AG09319 (cell line): Measurements from ENCODE around the gene ANKRD11.
"Not testable (repeated sequence)": the region's sequence is repeated elsewhere in the genome, so short reads cannot be mapped to it uniquely, and the experiment has no call there.

Experiments
- DNase-seq: peaks from one replicate; pipeline ENCODE4 v3.0.0-alpha.2; 2010; ENCODE audit warnings: low read depth; ENCODE audit errors: extremely low read depth
- TF ChIP-seq, protein P1 (sequence below): IDR thresholded peaks from 2 replicates; pipeline ENCODE4 v1.5.1; 2011; ENCODE audit warnings: low read depth, mild to moderate bottlenecking, inconsistent platforms, low read length, moderate library complexity

Gene ANKRD11

GRCh38 chr16:89309438-89310122, 180.8 kb downstream of the ANKRD11 start:
- DNase-seq, result no peak
- TF ChIP-seq, protein P1, sequence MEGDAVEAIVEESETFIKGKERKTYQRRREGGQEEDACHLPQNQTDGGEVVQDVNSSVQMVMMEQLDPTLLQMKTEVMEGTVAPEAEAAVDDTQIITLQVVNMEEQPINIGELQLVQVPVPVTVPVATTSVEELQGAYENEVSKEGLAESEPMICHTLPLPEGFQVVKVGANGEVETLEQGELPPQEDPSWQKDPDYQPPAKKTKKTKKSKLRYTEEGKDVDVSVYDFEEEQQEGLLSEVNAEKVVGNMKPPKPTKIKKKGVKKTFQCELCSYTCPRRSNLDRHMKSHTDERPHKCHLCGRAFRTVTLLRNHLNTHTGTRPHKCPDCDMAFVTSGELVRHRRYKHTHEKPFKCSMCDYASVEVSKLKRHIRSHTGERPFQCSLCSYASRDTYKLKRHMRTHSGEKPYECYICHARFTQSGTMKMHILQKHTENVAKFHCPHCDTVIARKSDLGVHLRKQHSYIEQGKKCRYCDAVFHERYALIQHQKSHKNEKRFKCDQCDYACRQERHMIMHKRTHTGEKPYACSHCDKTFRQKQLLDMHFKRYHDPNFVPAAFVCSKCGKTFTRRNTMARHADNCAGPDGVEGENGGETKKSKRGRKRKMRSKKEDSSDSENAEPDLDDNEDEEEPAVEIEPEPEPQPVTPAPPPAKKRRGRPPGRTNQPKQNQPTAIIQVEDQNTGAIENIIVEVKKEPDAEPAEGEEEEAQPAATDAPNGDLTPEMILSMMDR, result no peak

DNA sequence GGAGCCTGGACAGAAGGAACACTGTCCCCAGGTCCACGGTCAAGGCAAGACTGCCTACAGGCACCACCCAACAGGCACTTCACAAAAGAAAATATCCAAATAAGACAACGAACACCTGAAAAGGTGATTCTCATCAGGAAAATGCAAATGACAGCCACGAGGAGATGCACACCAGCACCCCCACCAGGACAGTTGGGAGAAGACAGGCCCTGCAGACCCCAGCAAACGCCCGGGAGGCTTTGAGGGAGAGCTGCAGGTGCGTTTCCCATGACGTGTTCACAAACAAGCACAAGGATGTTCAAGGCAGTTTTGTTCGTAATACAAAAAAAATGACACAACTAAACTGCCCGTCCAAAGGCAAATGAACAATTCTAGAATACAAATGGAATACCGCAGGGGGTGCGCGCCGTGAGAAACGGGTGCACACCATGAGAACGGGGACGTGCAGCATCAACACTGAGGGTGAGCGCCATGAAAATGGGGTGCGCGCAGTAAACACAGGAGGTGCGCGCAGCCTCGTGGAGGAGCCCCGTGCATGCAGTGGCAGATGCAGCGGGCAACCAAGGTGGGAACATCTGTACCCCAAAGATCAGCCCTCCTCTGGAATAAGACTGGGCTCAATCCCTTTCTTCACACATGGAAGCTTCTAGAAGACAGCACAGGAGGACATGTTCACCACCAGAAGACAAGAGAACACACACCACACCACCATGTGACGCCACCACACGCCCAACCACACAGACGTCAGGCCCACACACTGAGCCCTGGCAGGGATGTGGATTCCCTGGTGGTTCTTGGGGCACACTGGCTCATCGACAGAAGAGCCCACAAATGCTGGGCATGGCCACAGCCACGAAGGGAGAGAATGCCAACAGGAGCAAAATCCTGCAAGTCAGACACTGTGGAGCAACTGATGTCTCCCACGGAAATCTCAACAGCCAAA, 181.7 kb downstream of the ANKRD11 start:
- no peak for DNase-seq
- TF ChIP-seq, protein P1, result peak; percentile 38

- TF ChIP-seq, protein P1, result no peak
- no peak for DNase-seq
Measured at GRCh38 chr16:89307421-89307805, 182.9 kb downstream of the ANKRD11 start.

GRCh38 chr16:89306457-89307420, 183.6 kb downstream of the ANKRD11 start:
- not testable (repeated sequence) for DNase-seq

DNA sequence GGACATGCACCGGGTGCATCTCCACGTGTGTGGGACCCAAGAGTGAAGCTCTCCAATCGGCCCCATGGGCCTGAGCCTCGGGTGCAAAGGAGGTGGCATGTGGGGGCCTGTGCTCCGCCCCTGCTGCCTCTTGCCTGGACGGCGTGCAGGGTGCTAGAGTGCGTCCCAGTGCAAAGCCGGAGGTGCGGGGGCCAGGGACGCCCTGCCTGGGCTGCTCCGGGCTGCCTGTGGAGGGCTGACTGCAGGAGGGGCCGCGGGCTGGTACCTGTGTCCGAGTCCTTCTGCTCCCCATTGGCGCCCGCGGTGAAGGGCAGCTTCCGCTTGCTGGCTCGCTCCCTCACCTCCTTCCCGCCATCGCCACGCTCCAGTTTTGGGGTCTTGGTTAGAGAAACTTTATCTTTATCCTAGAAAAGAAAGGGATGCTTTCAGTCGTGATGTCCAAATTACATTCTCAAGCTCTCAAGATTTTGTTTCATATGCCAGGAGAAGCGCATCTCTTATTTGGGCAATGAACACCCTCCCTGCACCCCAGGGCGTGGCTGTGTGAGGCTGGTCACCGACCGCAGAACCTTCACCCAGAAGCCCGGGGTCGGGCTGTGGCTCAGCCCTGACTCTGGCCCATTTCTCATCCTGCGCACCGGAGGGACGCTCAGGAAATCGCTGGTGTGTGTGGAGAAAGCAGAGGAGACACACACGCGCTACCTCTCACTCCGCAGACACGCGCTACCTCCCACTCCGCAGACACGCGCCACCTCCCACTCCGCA, 185.2 kb downstream of the ANKRD11 start:
- TF ChIP-seq, protein P1, result no peak
- no peak for DNase-seq

GRCh38 chr16:89304181-89304851, 186.0 kb downstream of the ANKRD11 start:
- DNase-seq, result no peak
- TF ChIP-seq, protein P1, result no peak
